Activated CD8-positive, alpha-beta memory T cell treated with anti-CD3 and anti-CD28 coated beads for 36 hours (primary cell): ENCODE results near the gene ABCF3. TPM values are rescaled to one million over a fixed set of nuclear protein-coding genes. Genes with fewer than 3 reads are reported as not detected.

Experiments used
- CTCF ChIA-PET: fragments of 350-600 bp; sonication (Branson Sonifier 250); formaldehyde crosslinking; loops from one replicate; lab custom pipeline; 2021; ENCODE audit warnings: antibody characterized with exemption; lab: Charles Lee
- POLR2A ChIA-PET: fragments of 350-600 bp; sonication (Branson Sonifier 250); formaldehyde crosslinking; loops from one replicate; lab custom pipeline; 2021; ENCODE audit warnings: antibody characterized with exemption; lab: Charles Lee
- total RNA-seq, 2 experiments: library from RNA; stranded (reverse); gene quantifications; one replicate each; pipeline ENCODE4 v1.2.3, GENCODE V29; 2021

Gene ABCF3
- total RNA-seq, 2 experiments from 2014 or later, result 62.4 to 67.6 TPM

DNA sequence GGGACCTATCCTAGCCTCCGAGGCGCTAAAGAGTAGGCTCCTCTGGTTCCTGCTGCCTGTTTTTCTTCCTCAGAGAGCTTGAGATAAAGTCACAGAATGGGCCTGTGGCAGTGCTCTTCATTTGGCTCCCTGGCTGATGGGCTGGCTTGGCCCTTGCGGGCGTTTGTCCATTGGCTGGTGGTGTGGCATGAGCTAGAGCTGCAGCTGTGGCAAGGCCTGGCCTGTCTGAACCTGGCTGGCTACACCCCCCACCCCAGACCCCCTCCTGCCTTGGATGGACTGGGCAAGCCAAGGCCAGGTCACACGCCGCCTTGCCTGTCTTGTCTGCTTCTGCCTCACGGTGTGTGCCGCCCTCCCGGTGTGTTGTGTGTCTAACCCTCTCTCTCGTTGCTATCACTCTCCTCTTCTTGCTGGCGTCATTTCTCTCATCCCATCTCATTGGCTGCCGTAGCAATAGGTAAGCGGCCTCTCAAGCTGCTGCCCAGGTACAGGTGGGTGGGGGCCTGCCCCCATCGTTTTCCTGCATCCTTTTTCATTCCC is 8.2 kb upstream of the ABCF3 start:
- CTCF ChIA-PET, result interaction anchor here (0.8 kb wide), 1 partner anchor 72 kb away, joined by 3 read pairs; the partner anchor contains the start of gene EEF1AKMT4
- POLR2A ChIA-PET, result no interaction called here

- CTCF ChIA-PET, result interaction anchor here (0.6 kb wide), 1 partner anchor 1127 kb away, joined by 3 read pairs; no protein-coding TSS in a partner anchor
- POLR2A ChIA-PET, result no interaction called here
Measured at GRCh38 chr3:184178521-184179138, 7.4 kb upstream of the ABCF3 start.

DNA sequence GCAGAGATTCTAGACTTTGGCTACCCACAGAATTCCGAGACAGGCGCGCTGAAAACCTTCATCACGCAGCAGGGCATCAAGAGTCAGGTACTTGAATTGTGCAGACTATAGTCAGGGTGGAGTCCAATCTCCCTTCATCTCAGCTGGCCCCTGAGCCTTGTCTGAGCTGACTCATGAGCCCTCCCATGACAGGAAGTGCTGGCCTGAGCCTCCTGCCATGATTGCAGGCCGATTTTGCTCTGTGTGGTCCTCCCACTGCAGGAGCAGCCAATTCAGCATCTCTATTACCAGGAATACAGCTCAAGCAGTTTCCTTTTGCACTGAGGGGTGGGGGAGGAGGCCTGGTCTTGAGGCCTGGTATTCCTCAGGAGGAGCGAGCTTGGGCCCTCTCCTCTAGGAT is 5.8 kb upstream of the ABCF3 start:
- ChIA-PET POLR2A (no interaction called here), CTCF (no interaction called here)

GRCh38 chr3:184181596-184181995 is 4.4 kb upstream of the ABCF3 start:
- POLR2A ChIA-PET, result no interaction called here
- CTCF ChIA-PET, result interaction anchor here (0.8 to 0.9 kb wide), 2 partner anchors 17 to 26 kb away, joined by 3 read pairs; no protein-coding TSS in a partner anchor

DNA sequence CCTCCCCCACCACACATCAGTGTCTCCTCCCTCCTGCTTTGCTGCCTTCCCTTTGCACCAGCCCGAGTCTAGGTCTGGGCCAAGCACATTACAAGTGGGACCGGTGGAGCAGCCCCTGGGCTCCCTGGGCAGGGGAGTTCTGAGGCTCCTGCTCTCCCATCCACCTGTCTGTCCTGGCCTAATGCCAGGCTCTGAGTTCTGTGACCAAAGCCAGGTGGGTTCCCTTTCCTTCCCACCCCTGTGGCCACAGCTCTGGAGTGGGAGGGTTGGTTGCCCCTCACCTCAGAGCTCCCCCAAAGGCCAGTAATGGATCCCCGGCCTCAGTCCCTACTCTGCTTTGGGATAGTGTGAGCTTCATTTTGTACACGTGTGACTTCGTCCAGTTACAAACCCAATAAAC is 2.3 kb upstream of the ABCF3 start:
- ChIA-PET POLR2A (interaction anchor here (0.5 to 1.6 kb wide), 3 partner anchors 8 to 12 kb away, joined by 3 to 5 read pairs (median 4); no protein-coding TSS in a partner anchor), CTCF (interaction anchor here (1.1 kb wide), 1 partner anchor 28 kb away, joined by 3 read pairs; no protein-coding TSS in a partner anchor)

- ChIA-PET POLR2A (interaction anchor here (0.5 to 1.2 kb wide), 4 partner anchors 10 to 167 kb away, joined by 3 to 4 read pairs (median 4); partner anchors contain the start of gene EIF2B5), CTCF (interaction anchor here (0.5 kb wide), 1 partner anchor 44 kb away, joined by 3 read pairs; no protein-coding TSS in a partner anchor)
Measured at GRCh38 chr3:184184546-184185230, 1.3 kb upstream of the ABCF3 start.

DNA sequence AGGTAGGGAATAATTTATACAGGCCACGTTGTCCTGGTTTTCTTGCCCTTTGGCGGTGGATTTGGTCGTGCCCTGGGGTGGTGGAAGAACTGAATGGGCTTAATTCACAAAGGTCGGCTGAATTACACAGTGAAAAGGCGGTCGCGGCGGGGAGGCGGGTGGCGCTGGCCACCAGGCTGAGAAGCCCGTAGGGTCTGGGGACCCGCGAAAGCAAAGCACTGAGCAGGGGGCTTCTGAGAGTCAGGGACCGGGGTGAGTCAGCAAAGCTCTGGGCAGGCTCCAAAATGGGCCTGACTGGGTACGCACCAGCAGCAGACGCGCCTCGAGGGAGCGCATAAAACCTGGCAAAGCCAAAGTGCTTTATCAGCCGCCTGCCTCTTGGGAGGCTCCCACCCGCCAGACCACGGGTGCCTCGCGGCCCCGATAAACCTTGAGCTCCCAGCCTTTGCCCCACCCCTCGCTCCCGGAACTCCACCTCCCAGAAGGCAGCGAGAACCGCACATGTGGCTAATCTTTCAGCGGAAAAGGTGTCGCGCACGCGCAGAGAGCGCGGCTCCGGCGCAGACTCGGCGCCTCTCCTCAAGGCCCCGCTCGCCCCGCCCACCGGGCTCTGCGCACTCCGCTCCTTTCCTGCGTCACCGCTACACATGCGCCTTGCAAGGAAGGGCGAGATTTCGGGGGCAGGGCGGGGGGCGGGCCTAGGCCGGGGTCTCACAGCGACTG is 377 bp upstream of the ABCF3 start:
- ChIA-PET POLR2A (interaction anchor here (0.7 to 1.7 kb wide), 3 partner anchors 10 to 51 kb away, joined by 3 to 6 read pairs (median 4); partner anchors contain the start of gene EIF2B5), CTCF (interaction anchor here (0.7 to 1.3 kb wide), 2 partner anchors 12 to 64 kb away, joined by 3 read pairs; partner anchors contain the start of gene EEF1AKMT4)

DNA sequence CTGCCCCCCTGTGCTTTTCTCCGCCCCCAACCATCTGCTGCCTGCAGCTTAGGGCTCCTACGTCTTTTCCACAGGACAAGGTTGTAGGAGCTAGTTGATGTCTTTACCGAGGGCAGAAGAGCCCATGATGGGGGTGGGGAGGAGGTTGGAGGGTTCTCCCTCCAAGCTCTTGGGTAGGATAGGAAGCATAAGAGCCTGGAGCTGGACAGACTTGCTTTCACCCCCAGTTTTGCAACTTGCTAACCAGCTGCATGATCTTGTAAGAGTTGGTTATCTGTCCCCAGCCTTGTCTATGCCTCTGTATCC is 856 bp downstream of the ABCF3 start:
- ChIA-PET CTCF (interaction anchor here (1.1 kb wide), 1 partner anchor 41 kb away, joined by 3 read pairs; no protein-coding TSS in a partner anchor), POLR2A (interaction anchor here (1.1 to 1.7 kb wide), 2 partner anchors 9 to 12 kb away, joined by 4 to 6 read pairs; partner anchors contain the start of gene AP2M1)

GRCh38 chr3:184188080-184188479 is 2.1 kb downstream of the ABCF3 start:
- ChIA-PET CTCF (interaction anchor here (1.1 kb wide), 1 partner anchor 174 kb away, joined by 3 read pairs; no protein-coding TSS in a partner anchor), POLR2A (no interaction called here)

DNA sequence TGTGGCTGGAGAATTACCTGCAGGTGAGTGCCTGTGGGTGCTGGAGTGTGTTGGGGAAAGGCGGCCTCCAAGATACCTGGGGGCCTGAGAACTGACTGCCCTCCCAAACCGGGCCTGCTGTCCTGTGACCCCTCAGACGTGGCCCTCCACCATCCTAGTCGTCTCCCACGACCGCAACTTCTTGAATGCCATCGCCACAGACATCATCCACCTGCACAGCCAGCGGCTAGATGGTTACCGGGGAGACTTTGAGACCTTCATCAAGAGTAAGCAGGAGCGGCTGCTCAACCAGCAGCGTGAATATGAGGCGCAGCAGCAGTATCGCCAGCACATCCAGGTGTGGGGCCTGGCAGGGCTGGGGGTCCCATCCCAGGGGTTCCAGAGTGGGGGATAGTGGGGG is 3.4 kb downstream of the ABCF3 start:
- CTCF ChIA-PET, result no interaction called here

DNA sequence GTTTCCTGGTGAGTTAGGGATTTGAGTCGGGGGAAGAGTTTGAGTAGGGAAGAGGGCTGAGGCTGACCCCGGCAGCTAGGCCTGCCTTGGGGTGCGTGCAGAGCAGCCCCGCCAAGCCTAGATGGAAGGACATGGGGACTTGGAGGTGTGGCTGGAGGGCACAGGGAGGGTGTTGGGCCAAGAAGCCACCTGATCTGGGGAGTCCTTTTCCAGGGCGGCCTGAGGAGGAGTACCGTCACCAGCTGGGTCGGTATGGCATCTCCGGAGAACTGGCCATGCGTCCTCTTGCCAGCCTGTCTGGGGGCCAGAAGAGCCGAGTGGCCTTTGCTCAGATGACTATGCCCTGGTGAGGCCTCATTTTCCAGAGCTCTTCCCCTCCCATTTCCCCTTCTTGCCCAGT is 6.9 kb downstream of the ABCF3 start:
- POLR2A ChIA-PET, result no interaction called here

More for the DNA sequence above, 3.4 kb downstream of the ABCF3 start:
- POLR2A ChIA-PET, result no interaction called here

DNA sequence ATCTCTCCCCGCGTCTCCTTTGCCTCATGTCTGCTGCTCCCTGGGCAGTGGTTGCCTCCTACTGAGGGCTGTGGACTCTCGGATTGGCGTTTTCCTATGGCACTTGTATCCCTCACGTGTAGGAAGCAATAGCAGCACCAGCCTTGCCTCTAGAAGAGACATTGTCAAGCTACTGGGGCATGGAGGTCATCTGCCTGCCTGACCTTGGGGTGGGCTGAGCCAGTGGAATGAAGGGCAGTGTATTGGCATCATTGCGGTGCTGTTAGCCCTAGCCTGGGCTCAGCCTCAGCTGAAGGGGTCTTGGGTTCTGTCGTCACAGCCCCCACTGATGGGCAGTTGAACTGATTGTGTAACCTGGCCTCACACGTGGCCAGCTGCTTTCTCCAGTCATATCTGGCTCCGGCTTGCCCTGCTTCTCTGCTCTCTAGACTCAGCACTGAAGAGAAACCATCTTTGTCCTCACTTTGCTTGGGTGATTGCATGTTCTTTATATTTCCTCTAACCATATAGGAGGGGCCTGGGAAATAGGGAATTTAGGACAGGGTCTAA is 8.1 kb downstream of the ABCF3 start:
- POLR2A ChIA-PET, result no interaction called here
- CTCF ChIA-PET, result no interaction called here

More for the DNA sequence above, 6.9 kb downstream of the ABCF3 start:
- CTCF ChIA-PET, result no interaction called here

DNA sequence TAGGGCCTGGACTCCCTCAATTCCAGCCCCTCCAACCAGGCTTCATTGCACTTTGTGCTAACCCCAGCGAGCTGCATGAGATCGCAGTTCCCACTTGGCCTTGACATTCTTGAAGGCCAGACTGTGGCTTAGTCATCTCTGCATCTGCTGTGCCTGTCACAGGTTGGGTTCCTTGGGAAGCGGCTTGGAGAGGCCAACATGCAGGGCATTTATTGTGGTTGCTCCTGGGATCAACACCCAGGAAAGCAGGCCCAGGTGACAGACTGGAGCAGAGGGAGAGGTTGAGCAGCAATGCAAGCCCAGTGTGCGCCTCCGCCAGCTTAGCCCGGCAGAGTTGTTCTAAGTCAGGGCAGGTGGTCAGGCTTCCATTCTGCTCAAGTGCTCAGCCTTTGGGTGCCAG is 10.5 kb downstream of the ABCF3 start:
- POLR2A ChIA-PET, result no interaction called here
- CTCF ChIA-PET, result no interaction called here

GRCh38 chr3:184198509-184198908 is 12.5 kb downstream of the ABCF3 start:
- ChIA-PET POLR2A (interaction anchor here (0.7 kb wide), 2 partner anchors 116 to 596 kb away, joined by 3 to 4 read pairs; no protein-coding TSS in a partner anchor), CTCF (no interaction called here)

- ChIA-PET POLR2A (no interaction called here), CTCF (no interaction called here)
Measured at GRCh38 chr3:184200825-184201224, 14.8 kb downstream of the ABCF3 start.

GRCh38 chr3:184203526-184203925 is 17.5 kb downstream of the ABCF3 start:
- ChIA-PET CTCF (no interaction called here), POLR2A (no interaction called here)

DNA sequence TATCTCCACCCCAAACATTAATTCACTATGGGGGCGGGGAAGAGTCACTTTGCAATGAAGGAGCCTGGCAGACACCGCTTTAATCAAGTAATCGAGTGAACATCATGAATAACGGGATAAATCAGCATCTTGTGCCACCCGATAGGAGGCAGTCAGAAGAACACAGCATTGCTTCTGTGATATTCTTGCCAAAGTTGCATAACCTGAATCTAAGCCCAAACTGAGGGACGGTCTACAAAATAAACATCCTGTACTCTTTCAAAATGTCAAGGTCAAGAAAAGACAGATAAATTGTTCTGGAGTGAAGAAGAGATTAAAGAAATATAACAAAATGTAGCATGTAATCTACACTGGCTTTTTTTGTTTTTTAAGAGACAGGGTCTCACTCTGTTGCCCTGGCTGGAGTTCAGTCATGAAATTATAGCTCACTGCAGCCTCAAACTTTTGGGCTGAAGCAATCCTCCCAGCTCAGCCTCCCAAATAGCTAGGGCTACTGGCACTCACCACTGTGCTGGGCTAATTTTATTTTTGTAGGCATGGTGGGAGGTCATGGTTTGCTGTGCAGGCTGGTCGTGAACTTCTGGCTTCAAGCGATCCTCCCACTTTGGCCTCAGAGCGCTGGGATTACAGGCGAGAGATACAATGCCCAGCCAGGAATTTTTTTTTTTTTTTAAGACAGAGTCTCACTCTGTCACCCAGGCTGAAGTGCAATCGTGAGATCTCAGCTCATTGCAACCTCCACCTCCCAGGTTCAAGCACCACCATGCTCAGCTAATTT is 23.3 kb downstream of the ABCF3 start:
- CTCF ChIA-PET, result interaction anchor here (1.3 kb wide), 1 partner anchor 18 kb away, joined by 4 read pairs; no protein-coding TSS in a partner anchor
- POLR2A ChIA-PET, result no interaction called here

- ChIA-PET POLR2A (interaction anchor here (0.5 kb wide), 1 partner anchor 608 kb away, joined by 3 read pairs; no protein-coding TSS in a partner anchor), CTCF (interaction anchor here (0.6 kb wide), 1 partner anchor 170 kb away, joined by 3 read pairs; no protein-coding TSS in a partner anchor)
Measured at GRCh38 chr3:184211297-184211696, 25.3 kb downstream of the ABCF3 start.
